OCI-LY7 (cell line): ENCODE data around the gene PTPRM. TPM values are rescaled to one million over a fixed set of nuclear protein-coding genes. Genes with fewer than 3 reads are reported as not detected.

Experiments used
- BruUV-seq: library from RNA; stranded (reverse); fragments of 400-500 nt; replicated peaks from 2 replicates; lab custom pipeline; 2021; lab: Mats Ljungman, UMichigan
- CTCF ChIA-PET: fragments of 300-600 bp; sonication (Branson Sonifier 250); formaldehyde crosslinking; loops from one replicate; lab custom pipeline; 2022; ENCODE audit warnings: antibody characterized with exemption; ENCODE audit not compliant: unreplicated experiment; lab: Charles Lee
- POLR2A ChIA-PET: fragments of 300-600 bp; sonication (Branson Sonifier 250); formaldehyde crosslinking; loops from one replicate; lab custom pipeline; 2022; ENCODE audit warnings: antibody characterized with exemption; lab: Charles Lee
- DNase-seq: peaks from one replicate; pipeline ENCODE4 v3.0.0-alpha.2; 2015; ENCODE audit warnings: low spot score
- H2AFZ ChIP-seq: fragments of 200-600 bp; sonication (generic), shearing (Covaris generic); 2 replicates; pipeline ENCODE4 v1.6.1; 2014; ENCODE audit warnings: mild to moderate bottlenecking, antibody characterized with exemption, low read length, moderate library complexity
- H3K27ac ChIP-seq: fragments of 200-600 bp; sonication (generic); 2 replicates; pipeline ENCODE4 v1.5.1; 2014; ENCODE audit warnings: mixed run types, low read depth, mild to moderate bottlenecking, moderate library complexity, low read length, inconsistent platforms; ENCODE audit not compliant: poor library complexity, severe bottlenecking
- H3K36me3 ChIP-seq: fragments of 200-600 bp; sonication (generic); 2 replicates; pipeline ENCODE4 v1.6.1; 2014; ENCODE audit warnings: mild to moderate bottlenecking, antibody characterized with exemption, low read length, moderate library complexity, mixed read lengths; ENCODE audit not compliant: insufficient read depth
- H3K4me1 ChIP-seq: fragments of 200-600 bp; sonication (generic); 2 replicates; pipeline ENCODE4 v1.5.1; 2014; ENCODE audit warnings: mild to moderate bottlenecking, low read length; ENCODE audit not compliant: insufficient read depth, poor library complexity, severe bottlenecking
- H3K4me2 ChIP-seq: fragments of 200-600 bp; sonication (generic); 2 replicates; pipeline ENCODE4 v1.6.1; 2014; ENCODE audit warnings: mild to moderate bottlenecking, low read length
- H3K4me3 ChIP-seq: fragments of 200-600 bp; sonication (generic); 2 replicates; pipeline ENCODE4 v1.5.1; 2014; ENCODE audit warnings: mild to moderate bottlenecking, low read depth, low read length; ENCODE audit not compliant: poor library complexity, severe bottlenecking
- H3K79me2 ChIP-seq: fragments of 200-600 bp; sonication (generic); 2 replicates; pipeline ENCODE4 v1.6.1; 2016; ENCODE audit warnings: low read depth, mild to moderate bottlenecking, low read length, moderate library complexity, mixed read lengths; ENCODE audit not compliant: insufficient read depth
- H3K9me2 ChIP-seq: fragments of 200-600 bp; sonication (generic); 2 replicates; pipeline ENCODE4 v1.6.1; 2016; ENCODE audit warnings: mild to moderate bottlenecking, low read length, mixed read lengths; ENCODE audit not compliant: insufficient read depth
- H3K9me3 ChIP-seq: fragments of 200-600 bp; sonication (generic); 2 replicates; pipeline ENCODE4 v1.6.1; 2014; ENCODE audit warnings: mild to moderate bottlenecking, mixed run types, low read length, mixed read lengths
- H4K20me1 ChIP-seq: fragments of 200-600 bp; sonication (generic); 2 replicates; pipeline ENCODE4 v1.6.1; 2014; ENCODE audit warnings: mild to moderate bottlenecking, antibody characterized with exemption, low read length, moderate library complexity, mixed read lengths; ENCODE audit not compliant: insufficient read depth
- CTCF ChIP-seq: fragments of 200-600 bp; sonication (generic); conservative IDR thresholded peaks from 2 replicates; pipeline ENCODE4 v1.5.1; 2014; ENCODE audit warnings: mild to moderate bottlenecking, antibody characterized with exemption, low read length, moderate library complexity, mixed read lengths
- EZH2phosphoT487 ChIP-seq: fragments of 200-600 bp; sonication (generic); IDR thresholded peaks from 2 replicates; pipeline ENCODE4 v1.6.1; 2018; ENCODE audit warnings: low read depth, borderline replicate concordance, mild to moderate bottlenecking, mixed run types, antibody characterized with exemption, low read length, moderate library complexity, mixed read lengths
- intact Hi-C: fragments of 100-400 bp; cut with micrococcal nuclease; formaldehyde crosslinking; loops from one replicate; pipeline ENCODE4 v1.10.0; 2022; ENCODE audit not compliant: unreplicated experiment
- total RNA-seq, 2 experiments: library from RNA; depleted of rRNA in 1 of 2; stranded (reverse); fragments of >200 nt in 1 of 2; shearing (Covaris generic) in 1 of 2; gene quantifications; 2 replicates each; pipeline ENCODE4 v1.2.3, GENCODE V29; 2014 to 2022

Gene PTPRM
- total RNA-seq, 2 experiments from 2014 or later: not detected

- no TSS peak for BruUV-seq
- H3K4me1 ChIP-seq: no peaks in the 10 kb centered on the region
- intact Hi-C loops: no loop called here
- H4K20me1 ChIP-seq: no peaks in the 10 kb centered on the region
- CTCF ChIA-PET: no interaction called here
- no peak for DNase-seq
- no peaks in the 10 kb centered on the region for H3K79me2 ChIP-seq
- no peak overlapping the region for H3K4me3 ChIP-seq
- H3K27ac ChIP-seq: no peak overlapping the region
- H3K9me3 ChIP-seq: no peaks in the 10 kb centered on the region
- no peak for TF ChIP-seq EZH2phosphoT487
- H2AFZ ChIP-seq: no peak overlapping the region
- POLR2A ChIA-PET: no interaction called here
- no peaks in the 10 kb centered on the region for H3K9me2 ChIP-seq
- no peak overlapping the region for H3K4me2 ChIP-seq
- no peaks in the 10 kb centered on the region for H3K36me3 ChIP-seq
These were observed 575.8 kb downstream of the PTPRM start for GRCh38 chr18:8142932-8143331.

GRCh38 chr18:8151181-8151580 lies 584.1 kb downstream of the PTPRM start:
- POLR2A ChIA-PET: no interaction called here
- H3K79me2 ChIP-seq: no peaks in the 10 kb centered on the region
- no peak for TF ChIP-seq CTCF
- no peak for TF ChIP-seq EZH2phosphoT487

GRCh38 chr18:8153887-8154583 lies 586.9 kb downstream of the PTPRM start:
- Histone ChIP-seq H3K4me2 (no peak overlapping the region), H3K9me3 (no peaks in the 10 kb centered on the region), H3K9me2 (no peaks in the 10 kb centered on the region), H3K36me3 (no peaks in the 10 kb centered on the region), H3K4me3 (no peak overlapping the region), H3K79me2 (no peaks in the 10 kb centered on the region), H4K20me1 (no peaks in the 10 kb centered on the region), H3K4me1 (no peaks in the 10 kb centered on the region), H3K27ac (no peak overlapping the region), H2AFZ (no peak overlapping the region)
- DNase-seq: no peak
- ChIA-PET POLR2A (interaction anchor here (0.6 to 1.1 kb wide), 2 partner anchors 21 to 84 kb away, joined by 3 to 5 read pairs; no protein-coding TSS in a partner anchor), CTCF (no interaction called here)
- TF ChIP-seq CTCF (no peak), EZH2phosphoT487 (no peak)
- intact Hi-C loops: no loop called here
- BruUV-seq: no TSS peak

More at GRCh38 chr18:8151181-8151580, 584.1 kb downstream of the PTPRM start:
- no peak overlapping the region for H2AFZ ChIP-seq
- H3K27ac ChIP-seq: no peak overlapping the region
- H3K36me3 ChIP-seq: no peaks in the 10 kb centered on the region
- H3K4me3 ChIP-seq: no peak overlapping the region
- no peaks in the 10 kb centered on the region for H3K9me2 ChIP-seq
- H3K4me1 ChIP-seq: no peaks in the 10 kb centered on the region
- CTCF ChIA-PET: no interaction called here
- no peak overlapping the region for H3K4me2 ChIP-seq
- H3K9me3 ChIP-seq: no peaks in the 10 kb centered on the region
- no peaks in the 10 kb centered on the region for H4K20me1 ChIP-seq
- no TSS peak for BruUV-seq
- no peak for DNase-seq
- intact Hi-C loops: no loop called here
